Amniotic stem cell (primary cell): Measurements from ENCODE around the gene CYLD.

ENCODE experiments used
- DNase-seq: peaks from one replicate; lab custom pipeline; 2025; lab: John Stamatoyannopoulos, UW

The CYLD gene

DNA sequence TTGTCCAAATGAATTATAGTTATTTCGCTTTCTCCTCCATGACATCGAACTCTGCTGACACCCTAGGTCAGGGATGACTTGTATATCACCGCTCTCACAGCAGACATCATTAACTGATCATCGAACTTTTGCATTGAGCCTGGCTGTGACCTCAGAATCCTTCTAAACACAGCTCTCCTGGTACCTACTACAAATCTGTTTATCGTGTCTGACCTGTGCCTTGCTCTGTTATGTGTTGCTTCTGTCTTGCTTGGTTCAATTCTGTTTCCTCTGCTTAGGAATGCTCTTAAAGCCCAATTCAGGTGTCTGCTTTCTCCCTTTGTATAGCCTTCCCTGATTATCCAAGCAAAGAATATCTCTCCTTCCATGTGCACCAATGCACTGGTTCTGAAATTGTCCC lies 78.3 kb downstream of the CYLD start:
- DNase-seq, result no peak

DNA sequence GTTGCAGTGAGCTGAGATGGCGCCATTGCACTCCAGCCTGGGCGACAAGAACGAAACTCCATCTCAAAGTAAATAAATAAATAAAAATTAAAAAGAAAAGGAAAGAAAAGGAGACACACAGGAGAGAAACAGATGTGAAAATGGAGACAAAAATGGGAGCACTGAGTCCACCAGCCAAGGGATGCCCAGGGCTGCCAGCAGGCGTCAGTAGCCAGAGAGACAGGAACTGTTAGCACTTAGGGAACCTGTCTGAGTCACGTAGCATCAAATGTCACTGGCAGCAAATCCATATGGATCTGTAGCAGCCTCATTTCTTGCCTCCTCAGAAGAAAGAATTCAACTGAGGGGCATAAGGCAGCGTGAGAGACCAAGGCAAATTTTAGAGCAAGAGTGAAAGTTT lies 79.7 kb downstream of the CYLD start:
- no peak for DNase-seq

DNA sequence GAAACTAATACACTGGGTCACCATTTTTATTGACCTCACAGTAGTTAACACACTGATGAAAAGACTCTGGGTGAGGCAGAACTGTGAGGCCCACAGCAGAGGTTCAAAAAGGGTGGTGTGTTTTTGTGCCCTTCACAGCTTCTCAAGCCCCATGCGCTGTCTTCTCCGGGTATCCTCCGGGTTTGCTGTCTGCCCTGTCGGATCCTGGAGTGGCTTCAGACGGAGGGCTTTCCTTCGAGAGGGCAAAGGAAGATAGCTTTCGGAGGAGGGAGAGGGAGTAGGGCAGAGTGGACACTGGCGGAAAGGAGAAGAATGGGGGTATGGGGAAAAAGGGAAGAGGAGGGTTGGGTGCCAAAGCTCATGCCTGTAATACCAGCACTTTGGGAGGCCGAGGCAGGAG lies 80.8 kb downstream of the CYLD start:
- no peak for DNase-seq

DNA sequence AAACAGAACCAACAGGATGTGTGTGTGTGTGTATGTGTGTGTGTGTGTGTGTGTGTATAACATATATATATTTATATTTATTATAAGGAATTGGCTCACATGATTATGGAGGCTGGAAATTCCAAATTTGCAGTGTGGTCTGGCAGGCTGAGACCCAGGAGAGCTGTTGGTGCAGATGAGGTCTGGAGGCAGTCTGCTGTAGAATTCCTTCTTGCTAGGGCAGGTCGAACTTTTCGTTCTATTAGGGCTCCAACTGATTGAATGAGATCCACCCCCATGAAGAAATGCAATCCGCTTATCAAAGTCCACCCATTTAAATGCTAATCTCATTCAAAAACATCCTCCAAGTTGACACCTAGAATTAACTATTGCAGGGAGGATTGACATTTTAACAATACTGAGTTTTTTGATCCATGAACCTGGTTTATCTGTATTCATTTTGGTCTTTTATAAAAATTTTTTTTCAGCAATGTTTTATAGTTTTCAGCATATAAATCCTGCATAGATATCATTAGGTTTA lies 85.0 kb downstream of the CYLD start:
- no peak for DNase-seq

DNA sequence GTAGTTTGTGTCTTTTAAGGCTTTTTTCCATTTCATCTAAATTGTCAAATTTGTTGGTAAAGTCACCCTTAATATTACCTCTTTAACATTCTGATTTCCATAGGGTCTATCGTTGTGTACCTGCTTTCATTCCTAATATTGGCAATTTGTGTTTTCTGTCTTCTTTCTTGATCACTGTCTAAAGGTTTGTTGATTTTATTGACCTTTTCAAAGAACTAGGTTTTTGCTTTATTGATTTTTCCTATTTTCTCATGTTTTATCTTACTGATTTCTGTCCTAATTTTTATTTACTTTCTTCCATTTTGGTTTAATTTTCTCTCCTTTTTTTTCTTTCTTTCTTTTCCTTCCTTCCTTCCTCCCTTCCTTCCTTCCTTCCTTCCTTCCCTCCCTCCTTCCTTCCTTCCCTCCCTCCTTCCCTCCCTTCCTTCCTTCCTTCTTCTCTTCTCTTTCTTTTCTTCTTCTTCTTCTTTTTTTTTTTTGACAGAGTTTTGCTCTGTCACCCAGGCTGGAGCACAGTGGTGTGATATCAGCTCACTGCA lies 86.3 kb downstream of the CYLD start:
- DNase-seq, result no peak

DNA sequence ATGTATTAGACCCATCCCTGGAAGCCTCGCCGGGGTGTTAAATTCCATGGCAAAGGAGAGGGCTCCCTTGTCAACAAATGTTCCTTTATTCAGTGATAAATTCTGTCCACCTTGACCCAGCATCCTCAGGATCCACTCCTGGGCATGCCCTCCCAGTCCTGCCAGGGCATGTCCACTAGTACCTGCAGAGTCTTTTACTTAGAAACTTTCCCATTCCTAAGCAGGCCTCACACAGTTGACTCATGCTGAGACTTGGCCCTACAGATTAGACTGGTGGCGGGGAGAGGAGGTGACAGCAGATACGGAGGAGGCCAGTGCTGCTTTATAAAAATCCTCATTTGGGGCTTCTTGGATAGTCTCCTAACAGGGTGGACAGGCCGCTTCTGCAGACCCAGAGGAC lies 88.8 kb downstream of the CYLD start:
- DNase-seq, result no peak

DNA sequence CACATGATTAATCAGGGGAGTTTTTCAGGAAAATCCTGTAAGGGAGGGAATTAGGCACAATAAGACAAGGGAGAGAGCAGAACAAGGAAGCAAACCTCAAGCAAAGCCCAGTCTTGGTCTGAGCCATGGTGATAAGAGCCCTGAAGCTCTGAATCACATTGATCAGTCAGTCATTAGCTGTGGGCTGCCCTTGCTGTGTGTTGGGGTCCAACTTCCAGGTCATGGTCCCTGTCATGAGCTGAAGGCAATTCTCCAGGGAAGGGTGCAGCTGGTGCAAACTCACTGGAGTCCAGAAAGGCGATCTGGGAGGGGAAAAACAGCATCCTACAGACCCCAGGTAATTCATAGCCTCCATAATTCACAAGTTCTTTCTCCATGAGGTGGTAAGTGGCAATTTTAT lies 89.9 kb downstream of the CYLD start:
- DNase-seq, result no peak

DNA sequence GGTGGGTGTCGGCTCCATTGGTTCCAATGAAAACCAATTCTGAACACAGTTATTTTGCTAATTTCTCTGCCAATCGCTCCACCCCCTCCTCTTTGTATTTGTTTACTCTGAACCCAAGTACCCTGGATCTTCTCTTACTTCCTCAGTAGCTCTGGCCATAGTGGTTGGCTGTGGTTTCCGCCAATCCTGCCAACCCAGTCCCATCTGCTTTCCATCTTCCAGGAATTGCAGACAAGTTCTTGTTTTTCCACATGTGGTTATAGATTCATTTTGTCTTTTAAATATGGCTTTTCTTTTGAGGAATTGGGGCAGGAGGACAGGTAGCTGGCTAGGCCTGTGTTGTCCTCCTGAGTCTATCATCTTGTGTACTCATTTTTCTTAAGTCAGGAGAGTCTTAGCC lies 92.0 kb downstream of the CYLD start:
- no peak for DNase-seq

DNA sequence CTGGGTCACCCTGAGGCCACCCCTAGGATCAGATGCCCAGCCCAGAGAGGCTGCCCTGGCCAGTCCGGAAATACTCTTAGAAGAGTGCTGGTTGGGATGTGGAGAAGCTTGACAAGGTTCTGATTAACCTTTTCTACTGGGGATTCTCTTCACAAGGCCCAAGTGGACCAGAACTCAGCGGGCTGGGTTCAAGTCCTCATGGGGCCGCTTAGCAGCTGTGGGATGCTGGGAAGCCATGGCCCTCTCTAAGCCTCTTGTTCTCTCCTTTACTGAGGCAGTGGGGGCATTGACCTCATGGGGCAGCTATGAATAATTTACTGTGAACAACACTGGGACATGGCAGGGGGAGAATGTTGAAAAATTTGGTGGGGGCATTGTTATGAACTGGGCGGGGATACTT lies 92.8 kb downstream of the CYLD start:
- no peak for DNase-seq

DNA sequence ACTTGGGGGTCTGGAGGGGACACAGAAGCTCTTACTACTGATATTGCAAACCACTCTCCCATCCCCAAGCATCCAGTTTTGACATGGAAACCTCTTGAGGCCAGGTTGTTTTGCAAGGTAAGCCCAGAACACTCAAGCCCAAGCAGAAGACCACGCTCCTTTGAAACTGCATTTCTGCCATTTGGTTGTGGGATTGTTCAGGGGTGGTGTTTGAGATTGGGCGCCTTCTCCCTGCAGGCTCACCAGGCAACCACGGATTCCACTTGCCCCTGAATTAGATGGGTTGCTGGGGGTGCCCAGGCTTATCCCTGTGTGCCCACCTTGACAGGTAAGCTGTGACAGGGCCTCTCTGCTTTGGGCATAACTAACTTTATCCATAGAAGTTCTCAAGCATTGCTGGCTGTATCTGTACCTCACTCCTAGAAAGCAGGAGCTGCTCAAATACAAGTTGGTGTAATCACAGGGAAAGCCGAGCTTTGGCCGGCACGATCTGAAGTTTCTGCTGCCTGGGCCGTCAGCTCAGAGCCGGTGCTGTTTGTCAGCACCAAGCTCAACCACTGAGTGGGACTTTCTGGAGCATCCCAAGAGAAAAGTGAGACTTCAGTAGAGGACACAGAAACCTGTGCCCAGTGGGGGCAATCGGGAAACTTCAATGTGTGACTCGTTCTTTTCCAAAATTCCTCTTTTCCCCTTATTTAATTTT lies 93.6 kb downstream of the CYLD start:
- no peak for DNase-seq

DNA sequence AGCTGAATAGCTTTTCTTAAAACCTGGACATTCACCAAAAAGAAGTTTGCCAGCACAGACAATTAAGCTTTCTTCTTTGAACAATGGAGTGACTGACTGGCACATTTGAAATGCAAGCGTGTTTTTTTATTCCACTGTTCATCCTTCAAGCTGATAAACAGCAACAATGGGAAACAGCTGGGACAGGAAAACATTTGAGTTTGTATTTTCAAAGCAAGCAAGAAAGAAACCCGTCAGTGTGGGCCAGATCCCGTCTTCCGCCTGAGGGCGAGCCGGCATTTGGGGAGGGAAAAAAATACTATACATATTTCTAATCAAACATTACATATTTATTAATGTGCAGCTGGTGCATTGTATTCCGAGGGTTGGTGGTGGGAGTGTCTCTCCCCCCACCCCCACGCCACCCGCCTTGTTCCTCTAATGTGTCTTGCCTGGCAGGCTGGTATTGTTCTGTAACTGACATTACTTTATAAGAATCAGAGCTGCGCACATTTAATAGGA lies 94.3 kb downstream of the CYLD start:
- no peak for DNase-seq

DNA sequence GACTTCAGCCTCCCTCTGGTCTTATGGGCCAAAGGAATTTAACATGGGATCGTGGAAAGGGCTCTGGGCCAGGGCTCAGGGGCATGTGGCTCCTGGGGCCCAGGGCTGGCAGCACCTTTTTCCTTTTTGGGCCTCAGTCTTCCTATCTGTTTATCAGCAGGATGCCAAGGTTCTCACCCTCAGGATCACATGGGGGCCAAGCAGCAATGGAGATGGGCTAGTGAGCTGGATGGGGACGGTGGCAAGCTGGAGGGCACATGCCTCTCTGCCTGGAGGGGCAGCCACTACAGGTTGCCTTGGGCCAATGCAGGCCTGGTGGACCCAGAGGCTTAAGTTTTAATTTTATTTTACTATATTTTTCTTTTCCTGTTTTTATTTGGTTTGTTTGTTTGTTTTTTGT lies 95.4 kb downstream of the CYLD start:
- DNase-seq, result no peak

DNA sequence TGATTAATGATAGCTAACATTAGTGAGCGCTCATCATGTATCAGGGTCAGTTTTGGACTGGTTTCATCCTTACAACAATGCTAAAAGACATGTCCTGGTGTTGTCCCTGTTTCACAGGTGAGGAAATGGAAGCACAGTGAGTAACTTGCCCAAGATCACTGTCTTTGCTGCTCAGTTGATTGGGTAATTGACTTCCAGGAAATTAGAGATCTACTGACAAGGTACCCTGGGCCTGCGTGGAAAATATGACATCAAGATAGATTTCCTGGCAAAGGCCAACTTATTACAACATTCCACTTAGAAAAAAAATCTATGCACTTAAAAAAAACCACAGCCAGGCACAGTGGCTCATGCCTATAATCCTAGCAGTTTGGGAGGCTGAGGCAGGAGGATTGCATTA lies 96.3 kb downstream of the CYLD start:
- no peak for DNase-seq

DNA sequence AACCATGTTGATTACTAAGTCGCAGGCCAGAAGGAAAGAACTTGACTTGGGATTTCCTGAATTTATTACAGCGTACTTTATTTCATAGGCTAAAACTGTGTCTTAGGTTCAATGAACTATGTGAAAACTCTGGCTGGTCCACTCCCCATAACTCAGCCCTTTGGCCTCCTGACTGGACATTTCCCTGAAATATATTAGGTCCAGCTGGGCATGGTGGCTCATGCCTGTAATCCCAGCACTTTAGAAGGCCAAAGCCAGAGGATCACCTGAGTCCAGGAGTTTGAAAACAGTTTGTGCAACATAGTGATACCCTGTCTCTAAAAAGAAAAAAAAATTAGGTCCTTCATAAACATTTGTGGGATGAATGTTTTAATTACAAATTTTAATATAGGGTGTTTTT lies 97.0 kb downstream of the CYLD start:
- DNase-seq, result no peak

DNA sequence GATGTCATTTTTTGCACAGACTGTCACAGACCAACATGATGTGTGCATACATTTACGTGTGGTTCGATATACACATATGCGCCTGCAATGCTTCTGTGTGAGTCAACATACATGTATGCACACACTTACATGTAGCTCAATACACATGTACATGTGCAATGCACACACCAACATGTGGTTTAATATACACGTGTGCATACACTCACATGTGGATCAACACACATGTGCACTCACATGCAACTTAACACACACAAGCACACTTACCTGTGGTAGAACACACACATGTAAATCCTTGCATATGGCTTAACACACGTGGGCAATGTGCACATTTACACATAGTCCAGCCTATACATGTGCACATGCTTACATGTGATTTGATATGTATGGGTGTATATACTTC lies 97.5 kb downstream of the CYLD start:
- DNase-seq, result no peak

DNA sequence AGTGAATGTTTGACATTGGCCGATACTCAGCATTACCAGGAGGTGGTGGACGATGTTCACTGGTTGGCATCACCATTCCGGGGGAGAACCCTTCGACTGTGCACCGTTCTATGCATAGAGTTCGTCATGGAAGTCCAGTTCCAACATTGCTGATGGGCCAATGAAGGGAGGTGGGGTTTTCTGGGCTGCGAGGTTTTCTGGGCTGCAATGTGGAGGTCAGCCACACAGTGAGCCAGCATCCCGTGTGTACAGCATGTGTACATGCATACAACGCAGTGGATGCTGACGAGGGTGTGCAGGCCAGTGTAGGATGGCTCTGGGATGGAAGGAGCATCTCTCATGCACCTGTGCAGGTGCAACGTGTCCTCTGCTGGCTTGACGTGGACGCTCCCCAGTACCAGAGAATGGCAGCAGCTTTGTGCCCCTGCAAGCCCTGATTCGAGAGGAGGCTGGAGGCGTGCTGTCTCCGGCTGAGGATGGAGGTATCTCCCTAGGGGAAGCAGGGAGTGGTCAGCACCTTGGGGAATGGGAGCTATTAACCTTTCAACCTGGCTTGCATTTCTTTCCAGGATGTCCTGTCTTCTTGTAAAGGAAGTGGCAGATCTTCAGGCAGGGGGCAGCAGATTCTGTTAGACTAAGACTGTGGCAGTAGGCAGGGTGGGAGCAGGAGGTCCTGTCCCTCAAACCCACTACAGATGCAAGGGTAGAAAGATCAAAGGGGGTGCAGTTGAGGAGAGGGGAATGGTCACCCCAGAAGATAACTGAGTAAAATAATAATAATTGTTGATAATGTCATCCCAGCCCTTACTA lies 98.2 kb downstream of the CYLD start:
- DNase-seq, result no peak

DNA sequence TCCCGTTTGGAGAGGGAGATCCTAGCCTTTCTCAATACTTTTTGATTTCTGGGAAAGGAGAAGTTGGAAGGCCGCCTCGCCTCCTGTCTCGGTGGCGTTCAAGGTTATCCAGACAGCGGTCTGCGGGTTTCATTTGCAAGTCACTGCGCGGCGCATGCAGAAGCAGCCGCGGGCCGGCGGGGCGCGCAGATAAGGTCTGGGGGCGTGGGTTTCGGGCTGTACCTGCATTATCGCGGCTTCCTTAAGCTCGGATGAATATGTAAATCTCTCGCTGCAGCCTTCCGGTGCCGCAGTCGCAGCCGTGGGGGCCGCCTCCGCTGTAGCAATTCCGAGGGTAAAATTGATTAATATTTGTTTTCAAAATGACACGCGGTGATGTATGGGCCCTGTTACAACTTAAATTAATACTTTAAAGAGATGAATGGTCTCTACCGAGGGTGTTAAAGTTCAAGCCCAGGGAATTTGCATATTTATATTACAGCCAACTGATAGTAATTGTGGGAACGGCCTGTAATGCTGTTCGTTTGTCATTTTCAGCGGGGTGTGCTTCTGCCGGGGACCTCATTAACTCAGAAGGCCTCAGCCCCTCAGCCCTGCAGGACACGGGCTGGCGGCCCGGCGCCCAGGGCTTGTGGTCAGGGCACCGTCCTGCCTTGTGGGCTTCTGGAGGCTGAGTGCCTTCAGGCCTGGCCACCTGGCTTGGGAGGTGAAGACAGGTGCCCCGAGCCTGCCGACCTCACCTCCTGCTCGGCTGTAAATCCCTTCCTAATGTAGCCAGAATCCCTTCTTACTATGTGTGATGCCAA lies 99.4 kb downstream of the CYLD start:
- DNase-seq, result no peak

DNA sequence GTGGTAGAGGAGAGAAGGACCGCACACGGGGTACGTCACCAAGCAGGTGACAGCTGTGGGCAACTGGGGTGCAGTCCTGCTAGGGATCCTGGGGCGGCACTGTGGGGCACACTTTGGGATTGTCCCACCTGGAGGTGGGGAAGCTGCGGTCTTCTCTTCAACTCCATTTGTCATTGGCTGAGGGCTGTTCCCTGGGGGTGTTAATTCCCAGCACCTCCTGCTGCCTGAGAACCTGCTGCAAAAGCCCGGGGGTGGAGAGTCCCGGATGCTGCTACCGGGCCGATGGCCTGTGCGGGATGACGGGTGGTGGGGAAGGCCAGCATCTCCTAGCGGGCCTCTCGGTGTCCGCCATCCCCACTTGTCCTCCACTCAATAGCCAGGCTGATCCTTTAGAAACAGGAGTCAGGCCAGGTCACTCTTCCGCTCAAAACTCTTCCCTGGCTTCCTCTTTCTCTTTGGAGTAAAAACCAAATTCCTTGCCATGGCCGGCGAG lies 100.2 kb downstream of the CYLD start:
- no peak for DNase-seq

DNA sequence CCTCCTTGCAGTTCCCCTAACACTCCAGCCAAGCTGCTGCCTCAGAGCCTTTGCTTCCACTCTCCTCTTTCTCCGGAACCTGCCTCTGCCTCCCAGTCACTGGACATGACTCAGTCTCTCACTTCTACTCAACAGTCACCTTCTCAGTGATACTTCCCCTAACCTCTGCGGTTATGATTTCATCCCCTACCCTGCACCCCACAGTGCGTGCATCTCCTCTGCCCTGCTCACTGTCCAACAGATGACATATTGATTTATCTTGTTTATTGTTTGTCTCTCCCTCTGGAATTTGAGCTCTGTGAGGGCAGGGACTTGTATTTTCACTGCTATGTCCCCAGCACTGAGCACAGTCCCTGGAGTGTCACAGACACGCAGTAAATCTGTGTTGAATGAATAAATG lies 100.7 kb downstream of the CYLD start:
- no peak for DNase-seq

DNA sequence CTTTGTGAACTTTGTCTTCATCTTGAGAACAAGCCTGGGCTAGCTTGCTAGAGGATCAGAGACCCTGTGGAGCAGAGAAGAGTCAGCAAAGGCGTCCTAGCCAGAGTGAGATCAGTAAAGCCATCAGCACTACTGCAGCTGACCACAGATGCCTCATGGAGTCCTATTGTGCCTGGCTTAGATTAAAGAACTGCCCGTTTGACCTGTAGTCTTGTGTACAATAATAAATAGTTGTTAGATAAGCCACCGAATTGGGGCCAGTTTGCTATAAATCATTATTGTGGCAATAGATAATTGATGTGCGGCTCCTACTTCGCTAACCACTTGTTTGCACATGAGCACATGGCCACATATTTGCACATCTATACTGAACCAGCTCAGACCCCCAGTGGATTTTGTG lies 103.0 kb downstream of the CYLD start:
- no peak for DNase-seq

DNA sequence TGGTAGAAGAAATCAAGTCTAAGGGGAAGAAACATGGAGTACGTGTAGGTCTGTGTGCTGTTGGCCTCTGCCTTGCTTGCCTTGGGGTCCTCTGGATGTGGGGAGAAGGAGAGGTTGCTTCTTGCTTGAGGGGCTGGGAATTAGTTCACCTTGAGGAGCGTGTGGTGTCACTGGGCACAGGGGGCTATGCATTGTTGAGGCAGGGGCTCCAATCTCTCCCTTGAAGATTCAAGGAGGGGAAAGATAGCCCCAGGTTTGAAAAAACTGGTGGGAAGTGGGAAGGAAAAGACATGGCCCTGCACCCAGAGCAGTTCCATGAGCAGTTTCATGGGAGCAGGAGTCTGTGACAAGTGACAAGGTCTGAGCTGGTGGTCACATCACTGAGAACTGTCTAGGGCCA lies 103.4 kb downstream of the CYLD start:
- DNase-seq, result no peak

DNA sequence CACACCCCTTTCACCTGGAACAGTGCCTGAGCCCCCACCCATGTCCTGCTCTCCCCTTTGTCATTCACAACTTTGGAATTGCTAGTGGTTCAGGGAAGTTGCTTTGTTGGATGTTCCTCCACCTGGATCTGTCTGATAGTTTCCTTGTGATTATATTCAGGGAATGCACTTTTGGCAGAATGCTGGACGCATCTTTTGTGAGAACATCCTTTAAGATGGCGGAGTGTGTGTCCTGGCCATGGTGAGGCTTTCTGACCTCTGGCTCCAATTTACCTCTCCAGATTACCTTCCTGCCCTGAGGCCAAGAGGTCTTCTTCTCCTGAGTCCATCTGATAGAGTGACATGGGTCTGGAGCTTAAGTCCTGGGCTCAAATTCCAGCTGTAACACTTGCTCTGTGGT lies 104.6 kb downstream of the CYLD start:
- no peak for DNase-seq
